Thoracic aorta (tissue), 2 donors: ENCODE results near the gene PVALB. TPM values are rescaled to one million over a fixed set of nuclear protein-coding genes. Genes with fewer than 3 reads are reported as not detected.

Source experiments
- ATAC-seq: fragments of 150-250 bp; one replicate; pipeline ENCODE4 v1.8.0; 2017; ENCODE audit warnings: low read depth; ENCODE audit not compliant: insufficient number of reproducible peaks, low FRiP score
- DNase-seq: peaks from one replicate; pipeline ENCODE4 v3.0.0-alpha.2; 2020; ENCODE audit warnings: low spot score
- H3K27ac ChIP-seq, 2 donors: fragments of 200-600 bp; sonication (generic); 1 replicate in 1 of 2; 2 replicates in 1 of 2; pipeline ENCODE4 v1.5.1; 2016; ENCODE audit warnings: mild to moderate bottlenecking in 2 of 2, moderate library complexity in 2 of 2
- H3K27me3 ChIP-seq: fragments of 200-600 bp; sonication (generic); replicated peaks from 2 replicates; pipeline ENCODE4 v1.6.0; 2016; ENCODE audit warnings: mild to moderate bottlenecking; ENCODE audit not compliant: insufficient read depth
- H3K36me3 ChIP-seq: fragments of 200-600 bp; sonication (generic); one replicate; pipeline ENCODE4 v1.5.1; 2016
- H3K4me1 ChIP-seq, 2 donors: fragments of 200-600 bp; sonication (generic); 1 replicate in 1 of 2; 2 replicates in 1 of 2; pipeline versions ENCODE4 v1.5.1 to v1.6.0; 2016; ENCODE audit warnings: low read depth in 2 of 2, mild to moderate bottlenecking in 1 of 2; ENCODE audit not compliant: control insufficient read depth in 1 of 2
- H3K4me3 ChIP-seq: fragments of 200-600 bp; sonication (generic); 2 replicates; pipeline ENCODE4 v1.5.1; 2016; ENCODE audit warnings: mild to moderate bottlenecking
- H3K9me3 ChIP-seq: fragments of 200-600 bp; sonication (generic); 2 replicates; pipeline ENCODE4 v1.5.1; 2016
- total RNA-seq, 2 donors: library from RNA; depleted of rRNA; stranded (reverse); fragments of >200 nt; gene quantifications; one replicate each; pipeline versions ENCODE4 v1.1.0 to v1.2.3, GENCODE V29; 2016
- TF ChIP-seq, protein P1 (sequence below): fragments of 200-600 bp; sonication (generic); IDR thresholded peaks from one replicate; pipeline ENCODE4 v1.5.1; 2019; ENCODE audit warnings: antibody characterized with exemption

The PVALB gene
- total RNA-seq, 2 donors from 2014 or later = not detected

DNA sequence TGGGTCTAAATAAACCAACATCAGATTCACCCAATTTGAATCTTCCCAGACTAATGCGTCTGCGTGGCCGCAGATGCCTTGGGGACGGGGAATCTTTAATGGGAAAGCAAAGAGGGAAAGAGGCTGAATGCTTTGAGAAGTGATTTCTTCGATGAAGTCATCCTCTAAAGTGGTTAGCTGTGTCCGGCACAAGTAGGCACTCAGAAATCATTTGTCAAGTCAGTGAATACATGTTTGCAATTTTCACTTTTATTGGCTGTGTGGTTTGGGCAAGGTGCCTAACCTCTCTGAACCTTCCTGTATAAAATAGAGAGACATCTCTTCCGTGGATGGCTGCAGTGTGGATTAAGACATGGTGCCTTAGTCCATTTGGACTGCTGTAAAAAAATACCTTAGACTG lies 21.2 kb downstream of the PVALB start:
- Histone ChIP-seq H3K4me3 (no peak overlapping the region), H3K9me3 (no peaks in the 10 kb centered on the region), H3K27ac (no peak overlapping the region), H3K4me1 (no peaks in the 10 kb centered on the region), H3K27me3 (no peaks in the 10 kb centered on the region), H3K36me3 (no peaks in the 10 kb centered on the region)
- TF ChIP-seq, protein P1, sequence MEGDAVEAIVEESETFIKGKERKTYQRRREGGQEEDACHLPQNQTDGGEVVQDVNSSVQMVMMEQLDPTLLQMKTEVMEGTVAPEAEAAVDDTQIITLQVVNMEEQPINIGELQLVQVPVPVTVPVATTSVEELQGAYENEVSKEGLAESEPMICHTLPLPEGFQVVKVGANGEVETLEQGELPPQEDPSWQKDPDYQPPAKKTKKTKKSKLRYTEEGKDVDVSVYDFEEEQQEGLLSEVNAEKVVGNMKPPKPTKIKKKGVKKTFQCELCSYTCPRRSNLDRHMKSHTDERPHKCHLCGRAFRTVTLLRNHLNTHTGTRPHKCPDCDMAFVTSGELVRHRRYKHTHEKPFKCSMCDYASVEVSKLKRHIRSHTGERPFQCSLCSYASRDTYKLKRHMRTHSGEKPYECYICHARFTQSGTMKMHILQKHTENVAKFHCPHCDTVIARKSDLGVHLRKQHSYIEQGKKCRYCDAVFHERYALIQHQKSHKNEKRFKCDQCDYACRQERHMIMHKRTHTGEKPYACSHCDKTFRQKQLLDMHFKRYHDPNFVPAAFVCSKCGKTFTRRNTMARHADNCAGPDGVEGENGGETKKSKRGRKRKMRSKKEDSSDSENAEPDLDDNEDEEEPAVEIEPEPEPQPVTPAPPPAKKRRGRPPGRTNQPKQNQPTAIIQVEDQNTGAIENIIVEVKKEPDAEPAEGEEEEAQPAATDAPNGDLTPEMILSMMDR = no peak
- ATAC-seq (no peak), DNase-seq (no peak)

DNA sequence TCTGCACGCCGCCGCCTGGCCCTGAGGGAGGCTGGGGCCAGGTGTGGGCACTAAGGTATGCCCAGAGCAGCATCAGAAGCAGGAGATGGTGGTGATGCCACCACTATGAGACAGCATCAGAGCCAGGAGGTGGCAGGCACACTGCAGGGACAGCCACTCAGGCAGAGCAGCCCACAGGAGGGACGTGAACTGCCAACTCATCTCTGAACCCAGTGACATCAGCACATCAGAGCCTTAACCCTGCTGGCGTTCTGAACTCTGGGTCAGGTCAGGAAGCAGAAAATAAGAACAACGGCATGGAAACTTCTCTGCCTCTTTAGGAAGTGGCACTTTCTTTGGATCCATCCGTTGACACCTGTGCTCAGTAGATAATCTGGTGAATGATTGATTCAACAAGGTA lies 26.2 kb downstream of the PVALB start:
- no peaks in the 10 kb centered on the region for H3K9me3 ChIP-seq
- ATAC-seq = no peak
- no peaks in the 10 kb centered on the region for H3K27me3 ChIP-seq
- H3K27ac ChIP-seq = no peak overlapping the region
- TF ChIP-seq, protein P1 = no peak
- H3K36me3 ChIP-seq = no peaks in the 10 kb centered on the region
- DNase-seq = no peak
- no peaks in the 10 kb centered on the region for H3K4me1 ChIP-seq
- H3K4me3 ChIP-seq = no peak overlapping the region

DNA sequence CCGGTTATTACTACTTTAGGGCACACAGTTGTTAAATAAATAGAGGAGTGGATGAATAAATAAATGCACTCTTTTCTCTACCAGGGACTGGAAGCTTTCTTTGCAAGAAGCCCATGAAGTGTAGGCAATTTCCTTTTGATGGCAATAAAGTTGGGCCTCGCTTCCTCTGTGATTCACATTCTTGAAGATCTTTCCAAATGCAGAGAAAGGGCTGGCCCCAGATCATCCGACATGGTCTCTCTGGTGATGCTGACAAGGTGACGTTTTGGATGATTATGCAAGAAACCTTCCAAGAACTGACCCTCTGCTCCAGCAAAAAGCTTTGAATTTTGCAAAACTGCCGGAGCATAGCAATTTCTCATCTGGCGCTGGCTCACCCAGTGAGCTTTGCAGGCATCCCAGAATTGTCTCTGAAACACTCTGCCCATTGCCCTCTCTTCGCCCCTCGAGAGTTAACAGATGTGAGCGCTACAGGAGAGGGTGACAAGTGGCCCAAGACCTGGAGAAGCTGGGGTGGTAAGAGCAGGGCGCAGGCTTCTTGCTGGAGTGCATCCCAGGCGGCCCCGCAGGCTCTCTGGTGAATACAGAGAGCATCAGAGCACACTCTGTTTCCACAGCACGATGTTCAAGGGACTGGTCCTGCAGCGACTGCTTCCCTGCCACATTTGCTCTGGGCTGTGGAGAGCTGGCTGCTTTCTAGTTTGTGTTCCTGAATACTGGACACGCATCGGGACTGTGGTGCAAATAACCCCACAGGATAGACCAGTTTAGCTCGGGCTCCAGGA lies 29.4 kb downstream of the PVALB start:
- H3K4me1 ChIP-seq = no peaks in the 10 kb centered on the region
- H3K27me3 ChIP-seq = no peaks in the 10 kb centered on the region
- no peaks in the 10 kb centered on the region for H3K9me3 ChIP-seq
- H3K36me3 ChIP-seq = no peaks in the 10 kb centered on the region
- DNase-seq = no peak
- H3K4me3 ChIP-seq = no peak overlapping the region
- no peak overlapping the region for H3K27ac ChIP-seq
- TF ChIP-seq, protein P1 = no peak
- no peak for ATAC-seq

DNA sequence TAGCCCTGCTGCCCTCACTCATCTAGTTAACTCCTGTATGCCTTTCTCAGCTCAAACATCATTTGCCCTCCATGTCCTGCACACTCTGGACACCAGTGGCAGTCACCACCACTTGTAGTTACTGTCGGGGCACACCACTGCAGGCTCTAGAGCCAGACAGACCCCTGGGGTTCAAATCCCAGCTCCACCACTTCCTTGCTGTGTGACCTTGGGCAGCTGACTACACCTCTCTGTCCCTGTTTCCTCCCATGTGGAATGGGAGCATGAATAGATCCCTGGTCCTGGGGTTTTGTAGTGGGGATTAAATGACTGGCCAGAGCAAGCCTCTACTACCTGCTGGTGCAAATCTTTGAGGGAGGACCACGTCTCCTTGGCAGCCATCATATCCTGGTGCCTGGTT lies 33.1 kb downstream of the PVALB start:
- H3K27ac ChIP-seq = no peak overlapping the region
- H3K4me1 ChIP-seq = peaks cover 0 to 9% of the 10 kb centered on the region in 2 donors
- no peak overlapping the region for H3K4me3 ChIP-seq
- no peaks in the 10 kb centered on the region for H3K27me3 ChIP-seq
- H3K36me3 ChIP-seq = no peaks in the 10 kb centered on the region
- ATAC-seq = no peak
- TF ChIP-seq, protein P1 = no peak
- DNase-seq = no peak
- H3K9me3 ChIP-seq = no peaks in the 10 kb centered on the region

DNA sequence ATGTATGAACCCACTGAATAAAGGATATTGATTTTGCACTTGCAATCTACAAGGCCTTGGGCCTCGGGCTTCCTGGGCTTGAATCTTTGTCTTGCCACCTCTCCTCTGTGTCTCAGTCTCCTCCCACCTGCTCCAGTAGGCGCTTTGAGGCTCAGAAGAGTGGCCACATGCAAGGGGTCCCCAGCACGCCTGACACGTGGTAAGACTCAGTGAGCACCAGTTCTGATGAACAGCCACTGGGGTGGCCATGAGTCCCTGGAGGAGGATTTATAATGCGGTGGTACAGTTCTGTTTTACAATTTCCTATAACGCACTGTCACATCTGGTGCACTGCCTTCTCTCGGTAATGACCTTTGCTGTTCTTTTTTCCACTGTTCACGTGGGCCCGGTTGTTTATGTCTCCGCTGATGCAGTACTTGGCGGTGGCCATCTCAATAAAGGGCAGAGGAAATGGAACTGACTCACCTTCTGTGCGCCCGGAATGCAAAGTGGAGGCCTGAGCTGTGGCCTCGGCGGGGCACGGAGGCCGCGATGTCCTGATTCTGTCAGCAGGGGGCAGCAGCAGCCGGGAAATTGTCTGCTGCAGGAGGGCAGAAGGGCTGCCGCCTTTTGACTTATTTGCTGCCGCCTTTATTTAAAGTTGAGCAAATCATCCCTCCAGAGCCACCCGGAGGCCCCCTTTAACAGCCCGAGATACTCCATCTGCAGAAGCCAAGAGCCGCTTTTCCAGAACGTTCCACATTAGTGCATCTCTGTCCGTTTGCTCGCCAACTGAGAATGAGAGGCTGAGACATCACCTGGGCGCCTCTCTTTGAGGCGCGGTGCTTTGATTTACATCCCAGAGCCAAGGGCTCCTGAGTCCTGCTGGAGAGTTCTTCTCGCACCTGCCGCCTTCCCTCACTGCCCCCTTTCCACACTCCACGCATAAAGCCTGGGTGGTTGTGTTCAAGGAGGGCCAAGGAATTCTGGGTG lies 34.9 kb downstream of the PVALB start:
- peak; percentile 59 for DNase-seq
- TF ChIP-seq, protein P1 = peak; percentile 86
- Histone ChIP-seq H3K4me3 (no peak overlapping the region), H3K27me3 (no peaks in the 10 kb centered on the region), H3K4me1 (peaks cover 0 to 9% of the 10 kb centered on the region in 2 donors), H3K36me3 (no peaks in the 10 kb centered on the region), H3K9me3 (no peaks in the 10 kb centered on the region), H3K27ac (no peak overlapping the region)
- peak; percentile 71 for ATAC-seq
